SW480 (cell line): Measurements from ENCODE around the gene HBP1.
A peak's percentile ranks its signal among the peaks of the same experiment; 100 is the strongest.
"Not testable (repeated sequence)": the region's sequence is repeated elsewhere in the genome, so short reads cannot be mapped to it uniquely, and the experiment has no call there.

ENCODE experiments used
- DNase-seq: peaks from one replicate; pipeline ENCODE4 v3.0.0-alpha.2; 2016; ENCODE audit warnings: low spot score

The HBP1 gene

DNA sequence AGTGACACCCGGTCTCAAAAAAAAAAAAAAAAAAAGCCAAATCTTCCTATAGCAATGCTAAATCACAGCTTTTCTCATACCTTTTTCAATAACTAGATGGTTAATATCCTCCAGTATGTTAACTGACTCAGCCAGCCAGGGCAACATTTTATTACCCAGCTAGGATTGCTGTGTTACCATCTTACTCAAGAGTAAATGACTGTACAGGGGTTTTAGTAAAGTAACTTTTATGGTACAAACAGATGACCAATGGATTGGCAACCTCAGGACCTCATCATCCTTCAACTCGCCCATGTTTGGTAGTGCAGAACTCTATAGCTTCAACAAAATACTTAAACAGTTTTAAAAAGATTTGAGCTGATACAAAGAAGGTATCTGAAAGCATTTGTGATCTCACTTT is 59.5 kb downstream of the HBP1 start:
- no peak for DNase-seq

- no peak for DNase-seq
Observed at GRCh38 chr7:107230334-107230733, 61.5 kb downstream of the HBP1 start.

DNA sequence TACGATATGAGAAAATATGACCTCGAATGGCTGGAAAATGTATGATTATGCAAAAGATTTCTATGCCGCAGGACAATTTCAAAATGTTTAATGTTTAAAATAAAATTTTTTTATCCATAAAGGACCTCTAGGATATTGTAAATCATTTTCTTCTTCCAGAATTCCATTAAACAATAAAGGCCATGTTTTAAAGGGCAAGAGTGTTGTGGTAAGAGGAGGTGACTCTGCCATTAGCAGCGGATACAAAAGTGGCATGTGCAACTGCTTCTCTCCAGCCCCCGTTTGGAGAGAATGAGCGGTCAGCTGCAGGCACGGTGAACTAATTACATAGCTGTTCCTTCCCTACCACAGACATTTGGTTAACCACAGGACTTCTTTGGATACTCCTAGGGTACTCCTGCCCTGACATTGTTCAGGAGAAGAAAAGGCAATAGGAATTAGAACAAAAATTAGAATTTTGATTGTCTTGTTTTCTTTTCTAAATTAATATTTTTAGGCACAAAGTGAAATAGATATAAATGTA is 63.8 kb downstream of the HBP1 start:
- peak; percentile 86 for DNase-seq

- DNase-seq: peak; percentile 36
Observed at GRCh38 chr7:107233174-107233573, 64.4 kb downstream of the HBP1 start.

- no peak for DNase-seq
Observed at GRCh38 chr7:107233981-107234380, 65.2 kb downstream of the HBP1 start.

- DNase-seq: no peak
Observed at GRCh38 chr7:107234436-107234835, 65.6 kb downstream of the HBP1 start.

DNA sequence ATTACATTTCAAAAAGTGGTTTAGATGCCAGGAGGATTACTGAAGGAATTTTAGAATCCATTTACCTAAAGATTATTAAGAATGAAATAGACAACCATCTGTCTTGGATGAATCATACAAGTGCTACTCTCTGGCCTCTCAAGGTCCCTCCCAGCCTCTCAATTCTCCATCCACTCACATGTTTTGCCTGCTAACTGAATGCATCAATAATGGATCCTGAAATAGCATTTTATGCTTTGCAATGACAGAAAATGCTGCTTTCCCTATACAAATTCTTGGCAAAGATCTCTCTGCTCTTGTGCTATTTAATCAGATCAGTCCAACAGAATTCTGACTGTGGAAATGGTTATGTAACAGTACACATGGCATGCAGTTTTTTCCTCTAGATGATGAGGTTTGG is 68.1 kb downstream of the HBP1 start:
- DNase-seq: no peak

DNA sequence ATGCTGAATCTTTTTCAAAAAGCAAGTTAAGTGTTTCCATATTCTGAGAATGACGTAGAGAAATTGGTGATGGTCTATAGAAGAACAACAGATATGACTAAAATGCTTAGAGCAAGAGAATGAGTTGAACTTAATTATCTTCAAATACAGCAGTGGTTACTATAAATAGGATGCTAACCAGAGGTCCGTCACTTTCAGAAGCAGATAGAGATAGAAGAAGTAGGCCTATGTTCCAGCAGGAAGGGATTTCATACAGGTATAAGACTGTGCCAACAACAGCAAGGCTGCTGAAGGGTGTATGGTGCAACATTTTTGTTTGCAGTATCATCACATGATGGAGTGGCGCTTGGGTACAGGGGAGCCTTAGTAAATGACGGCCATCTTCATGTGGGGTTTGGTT is 68.6 kb downstream of the HBP1 start:
- DNase-seq: no peak

- DNase-seq: no peak
Observed at GRCh38 chr7:107242267-107242666, 73.5 kb downstream of the HBP1 start.

DNA sequence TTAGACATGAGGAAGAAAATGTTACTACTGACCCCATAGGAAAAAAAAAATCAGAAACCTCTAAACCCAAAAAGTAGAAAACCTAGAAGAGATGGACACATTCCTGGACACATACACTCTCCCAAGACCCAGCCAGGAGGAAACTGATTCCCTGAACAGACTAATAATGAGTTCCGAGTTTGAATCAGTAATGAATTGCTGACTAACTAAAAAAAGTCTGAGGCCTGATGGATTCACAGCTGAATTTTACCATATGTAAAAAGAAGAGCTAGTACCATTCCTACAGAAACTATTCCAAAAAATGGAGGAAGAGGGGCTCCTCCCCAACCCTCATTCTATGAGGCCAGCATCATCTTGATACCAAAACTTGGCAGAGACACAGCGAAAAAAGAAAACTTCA is 75.8 kb downstream of the HBP1 start:
- DNase-seq: no peak

DNA sequence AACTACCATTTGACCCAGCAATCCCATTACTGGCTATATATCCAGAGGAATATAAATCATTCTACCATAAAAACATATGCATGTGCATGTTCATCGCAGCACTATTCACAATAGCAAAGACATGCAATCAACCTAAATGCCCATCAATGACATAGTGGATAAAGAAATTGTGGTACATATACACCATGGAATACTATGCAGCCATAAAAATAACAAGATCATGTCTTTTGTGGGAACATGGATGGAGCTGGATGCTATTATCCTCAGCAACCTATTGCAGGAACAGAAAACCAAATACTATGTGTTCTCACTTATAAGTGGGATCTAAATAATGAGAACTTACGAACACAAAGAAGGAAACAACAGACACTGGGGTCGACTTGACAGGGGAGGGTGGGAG is 78.0 kb downstream of the HBP1 start:
- DNase-seq: not testable (repeated sequence)

DNA sequence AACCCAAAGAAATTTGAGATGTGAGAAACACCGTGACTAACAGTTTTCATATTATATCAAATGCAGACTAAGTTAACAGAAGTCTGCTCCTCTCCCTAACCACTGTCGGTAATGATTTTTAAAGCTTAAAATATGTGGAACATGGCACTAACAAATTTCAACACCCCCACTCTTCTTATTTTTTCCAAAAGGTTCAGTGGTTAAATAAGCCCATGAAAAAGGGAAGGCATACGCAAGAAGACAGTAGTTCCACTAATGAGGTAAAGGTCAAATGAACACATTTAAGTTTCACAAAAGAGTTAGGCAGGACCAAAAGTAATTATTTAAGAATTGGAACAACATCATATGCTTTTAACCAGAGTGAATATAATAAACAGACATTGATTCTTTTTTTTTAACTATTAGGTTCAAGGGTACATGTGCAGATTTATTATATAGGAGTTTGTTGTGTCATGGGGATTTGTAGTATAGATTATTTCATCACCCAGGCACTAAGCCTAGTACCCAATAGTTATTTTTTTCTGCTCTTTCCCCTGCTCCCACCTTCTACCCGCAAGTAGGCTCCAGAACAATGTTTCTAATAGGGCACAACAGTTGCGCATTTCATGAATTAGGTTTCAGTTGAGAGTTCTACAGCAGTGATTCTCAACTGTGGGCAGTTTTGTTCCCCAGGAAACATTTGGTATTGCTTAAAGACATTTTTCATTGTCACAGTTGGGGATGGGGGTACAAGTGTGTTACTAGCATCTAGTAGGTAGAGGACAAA is 79.9 kb downstream of the HBP1 start:
- no peak for DNase-seq

- DNase-seq: peak; percentile 41
Observed at GRCh38 chr7:107251963-107252362, 83.2 kb downstream of the HBP1 start.
